ENCODE results near the gene ELMOD3.
"Not testable (repeated sequence)": the region's sequence is repeated elsewhere in the genome, so short reads cannot be mapped to it uniquely, and the experiment has no call there.

ELMOD3 gene

GRCh38 chr2:85427300-85427835, 72.8 kb downstream of the ELMOD3 start:
- DNase-seq (ENCODE audit: low spot score), result no peak

- no peak for DNase-seq (ENCODE audit: low spot score)
Observed at GRCh38 chr2:85428343-85428881, 73.8 kb downstream of the ELMOD3 start.

- no peak for DNase-seq (ENCODE audit: low spot score)
Observed at GRCh38 chr2:85429213-85429923, 74.8 kb downstream of the ELMOD3 start.

- no peak for DNase-seq (ENCODE audit: low spot score)
Observed at GRCh38 chr2:85429924-85430289, 75.3 kb downstream of the ELMOD3 start.

- DNase-seq (ENCODE audit: low spot score), result no peak
Observed at GRCh38 chr2:85430752-85431569, 76.4 kb downstream of the ELMOD3 start.

GRCh38 chr2:85431570-85432205, 77.1 kb downstream of the ELMOD3 start:
- no peak for DNase-seq (ENCODE audit: low spot score)

- no peak for DNase-seq (ENCODE audit: low spot score)
Observed at GRCh38 chr2:85433511-85434089, 79.0 kb downstream of the ELMOD3 start.

GRCh38 chr2:85434696-85435095, 80.1 kb downstream of the ELMOD3 start:
- no peak for DNase-seq (ENCODE audit: low spot score)

GRCh38 chr2:85435220-85435958, 80.8 kb downstream of the ELMOD3 start:
- DNase-seq (ENCODE audit: low spot score), result no peak

- no peak for DNase-seq (ENCODE audit: low spot score)
Observed at GRCh38 chr2:85435981-85436835, 81.6 kb downstream of the ELMOD3 start.

- DNase-seq (ENCODE audit: low spot score), result no peak
Observed at GRCh38 chr2:85436836-85437487, 82.4 kb downstream of the ELMOD3 start.

GRCh38 chr2:85437488-85438200, 83.1 kb downstream of the ELMOD3 start:
- peak; percentile 82 for DNase-seq (ENCODE audit: low spot score)

GRCh38 chr2:85438201-85439024, 83.8 kb downstream of the ELMOD3 start:
- no peak for DNase-seq (ENCODE audit: low spot score)

- no peak for DNase-seq (ENCODE audit: low spot score)
Observed at GRCh38 chr2:85439025-85439472, 84.5 kb downstream of the ELMOD3 start.

- not testable (repeated sequence) for DNase-seq (ENCODE audit: low spot score)
Observed at GRCh38 chr2:85439569-85439968, 85.0 kb downstream of the ELMOD3 start.

GRCh38 chr2:85439986-85440385, 85.4 kb downstream of the ELMOD3 start:
- DNase-seq (ENCODE audit: low spot score), result peak; percentile 78

- DNase-seq (ENCODE audit: low spot score), result no peak
Observed at GRCh38 chr2:85440729-85441128, 86.2 kb downstream of the ELMOD3 start.
